ENCODE measurements around the gene NFIA. TPM values are rescaled to one million over a fixed set of nuclear protein-coding genes. Genes with fewer than 3 reads are reported as not detected.

NFIA gene
- total and polyA plus RNA-seq, 9 of the 15 experiments (the other 6 are each of a cell fraction or from before 2014, with no cell fraction given) = 5.3 to 24.9 (median 9.8) TPM

DNA sequence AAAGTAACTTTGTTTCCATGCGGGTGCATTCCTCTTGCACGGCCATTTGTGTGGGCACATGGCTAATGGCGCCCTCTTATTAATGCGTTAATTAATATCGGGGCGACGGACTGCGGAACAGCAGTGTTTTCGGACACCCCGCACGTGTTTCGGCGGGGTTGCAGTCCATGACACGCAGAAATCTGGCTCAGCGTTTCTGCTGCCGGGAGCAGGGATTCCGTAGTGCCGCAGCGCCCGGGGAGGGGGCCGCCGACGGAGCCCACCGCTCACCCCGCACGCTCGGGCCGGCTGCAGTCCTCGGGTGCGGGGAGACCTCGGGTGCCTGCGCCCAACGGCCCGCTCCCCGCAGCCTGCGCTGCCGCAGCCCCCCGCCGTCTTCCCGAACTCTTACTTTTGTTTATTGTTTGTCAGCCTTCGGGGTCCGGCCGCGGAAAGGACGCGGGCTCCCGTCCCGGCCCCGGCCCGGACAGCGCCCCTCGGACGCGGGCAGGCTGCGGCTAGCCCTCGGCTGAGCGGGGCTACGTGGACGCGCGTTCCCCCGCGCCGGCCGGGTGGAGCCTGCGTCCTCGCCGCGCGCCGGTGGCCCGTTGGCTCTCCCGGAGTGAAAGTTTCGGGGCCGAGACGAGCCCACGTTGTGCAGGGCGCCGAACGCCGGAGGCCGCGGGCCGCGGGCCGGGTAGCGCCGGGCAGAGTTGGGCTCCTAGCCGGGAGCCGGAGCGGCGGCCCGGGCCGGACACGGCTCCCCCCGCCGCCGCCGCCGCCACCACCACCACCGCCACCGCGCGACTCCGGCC lies 849 bp downstream of the NFIA start (continued):
- TF ChIP-seq, protein P1, sequence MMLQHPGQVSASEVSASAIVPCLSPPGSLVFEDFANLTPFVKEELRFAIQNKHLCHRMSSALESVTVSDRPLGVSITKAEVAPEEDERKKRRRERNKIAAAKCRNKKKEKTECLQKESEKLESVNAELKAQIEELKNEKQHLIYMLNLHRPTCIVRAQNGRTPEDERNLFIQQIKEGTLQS (IDR thresholded peaks at IDR 0.05) = no peak
- TF ChIP-seq, protein P1 (CRISPR knock-in tag; conservative IDR thresholded peaks at IDR 0.05) = no peak
- TF ChIP-seq HIVEP1 (CRISPR knock-in tag; IDR thresholded peaks at IDR 0.05) (no peak), CBX3 (IDR thresholded peaks at IDR 0.05; ENCODE audit: borderline replicate concordance in 1 of 2, low read length in 2 of 2) (no peak), POLR2AphosphoS2 (IDR thresholded peaks at IDR 0.05; ENCODE audit: low read length) (no peak), ZNF551 (CRISPR knock-in tag; IDR thresholded peaks at IDR 0.05) (no peak), ELF2 (CRISPR knock-in tag; IDR thresholded peaks at IDR 0.05) (no peak), RBFOX2 (IDR thresholded peaks at IDR 0.05; ENCODE audit: low read depth, low read length) (peak; percentile 80), ELF1 (tag; IDR thresholded peaks at IDR 0.05) (no peak), HNRNPH1 (optimal IDR thresholded peaks at IDR 0.05; ENCODE audit: low read depth, low read length) (no peak), ZBED1 (IDR thresholded peaks at IDR 0.05) (no peak), BRD4 (IDR thresholded peaks at IDR 0.05) (no peak), COPS2 (conservative IDR thresholded peaks at IDR 0.05) (no peak), RBM17 (IDR thresholded peaks at IDR 0.05; ENCODE audit: borderline replicate concordance, low read depth, low read length) (no peak)
- TF ChIP-seq, protein P2, sequence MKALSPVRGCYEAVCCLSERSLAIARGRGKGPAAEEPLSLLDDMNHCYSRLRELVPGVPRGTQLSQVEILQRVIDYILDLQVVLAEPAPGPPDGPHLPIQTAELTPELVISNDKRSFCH (CRISPR knock-in tag; IDR thresholded peaks at IDR 0.05) = no peak
- TF ChIP-seq, protein P2 (tag; IDR thresholded peaks at IDR 0.05) = no peak
- TF ChIP-seq, protein P3, sequence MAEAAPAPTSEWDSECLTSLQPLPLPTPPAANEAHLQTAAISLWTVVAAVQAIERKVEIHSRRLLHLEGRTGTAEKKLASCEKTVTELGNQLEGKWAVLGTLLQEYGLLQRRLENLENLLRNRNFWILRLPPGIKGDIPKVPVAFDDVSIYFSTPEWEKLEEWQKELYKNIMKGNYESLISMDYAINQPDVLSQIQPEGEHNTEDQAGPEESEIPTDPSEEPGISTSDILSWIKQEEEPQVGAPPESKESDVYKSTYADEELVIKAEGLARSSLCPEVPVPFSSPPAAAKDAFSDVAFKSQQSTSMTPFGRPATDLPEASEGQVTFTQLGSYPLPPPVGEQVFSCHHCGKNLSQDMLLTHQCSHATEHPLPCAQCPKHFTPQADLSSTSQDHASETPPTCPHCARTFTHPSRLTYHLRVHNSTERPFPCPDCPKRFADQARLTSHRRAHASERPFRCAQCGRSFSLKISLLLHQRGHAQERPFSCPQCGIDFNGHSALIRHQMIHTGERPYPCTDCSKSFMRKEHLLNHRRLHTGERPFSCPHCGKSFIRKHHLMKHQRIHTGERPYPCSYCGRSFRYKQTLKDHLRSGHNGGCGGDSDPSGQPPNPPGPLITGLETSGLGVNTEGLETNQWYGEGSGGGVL (CRISPR knock-in tag; IDR thresholded peaks at IDR 0.05) = no peak
- TF ChIP-seq, protein P4, sequence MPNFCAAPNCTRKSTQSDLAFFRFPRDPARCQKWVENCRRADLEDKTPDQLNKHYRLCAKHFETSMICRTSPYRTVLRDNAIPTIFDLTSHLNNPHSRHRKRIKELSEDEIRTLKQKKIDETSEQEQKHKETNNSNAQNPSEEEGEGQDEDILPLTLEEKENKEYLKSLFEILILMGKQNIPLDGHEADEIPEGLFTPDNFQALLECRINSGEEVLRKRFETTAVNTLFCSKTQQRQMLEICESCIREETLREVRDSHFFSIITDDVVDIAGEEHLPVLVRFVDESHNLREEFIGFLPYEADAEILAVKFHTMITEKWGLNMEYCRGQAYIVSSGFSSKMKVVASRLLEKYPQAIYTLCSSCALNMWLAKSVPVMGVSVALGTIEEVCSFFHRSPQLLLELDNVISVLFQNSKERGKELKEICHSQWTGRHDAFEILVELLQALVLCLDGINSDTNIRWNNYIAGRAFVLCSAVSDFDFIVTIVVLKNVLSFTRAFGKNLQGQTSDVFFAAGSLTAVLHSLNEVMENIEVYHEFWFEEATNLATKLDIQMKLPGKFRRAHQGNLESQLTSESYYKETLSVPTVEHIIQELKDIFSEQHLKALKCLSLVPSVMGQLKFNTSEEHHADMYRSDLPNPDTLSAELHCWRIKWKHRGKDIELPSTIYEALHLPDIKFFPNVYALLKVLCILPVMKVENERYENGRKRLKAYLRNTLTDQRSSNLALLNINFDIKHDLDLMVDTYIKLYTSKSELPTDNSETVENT (CRISPR knock-in tag; IDR thresholded peaks at IDR 0.05) = no peak
- TF ChIP-seq, protein P5, sequence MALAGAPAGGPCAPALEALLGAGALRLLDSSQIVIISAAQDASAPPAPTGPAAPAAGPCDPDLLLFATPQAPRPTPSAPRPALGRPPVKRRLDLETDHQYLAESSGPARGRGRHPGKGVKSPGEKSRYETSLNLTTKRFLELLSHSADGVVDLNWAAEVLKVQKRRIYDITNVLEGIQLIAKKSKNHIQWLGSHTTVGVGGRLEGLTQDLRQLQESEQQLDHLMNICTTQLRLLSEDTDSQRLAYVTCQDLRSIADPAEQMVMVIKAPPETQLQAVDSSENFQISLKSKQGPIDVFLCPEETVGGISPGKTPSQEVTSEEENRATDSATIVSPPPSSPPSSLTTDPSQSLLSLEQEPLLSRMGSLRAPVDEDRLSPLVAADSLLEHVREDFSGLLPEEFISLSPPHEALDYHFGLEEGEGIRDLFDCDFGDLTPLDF (CRISPR knock-in tag; IDR thresholded peaks at IDR 0.05) = no peak
- TF ChIP-seq, protein P6, sequence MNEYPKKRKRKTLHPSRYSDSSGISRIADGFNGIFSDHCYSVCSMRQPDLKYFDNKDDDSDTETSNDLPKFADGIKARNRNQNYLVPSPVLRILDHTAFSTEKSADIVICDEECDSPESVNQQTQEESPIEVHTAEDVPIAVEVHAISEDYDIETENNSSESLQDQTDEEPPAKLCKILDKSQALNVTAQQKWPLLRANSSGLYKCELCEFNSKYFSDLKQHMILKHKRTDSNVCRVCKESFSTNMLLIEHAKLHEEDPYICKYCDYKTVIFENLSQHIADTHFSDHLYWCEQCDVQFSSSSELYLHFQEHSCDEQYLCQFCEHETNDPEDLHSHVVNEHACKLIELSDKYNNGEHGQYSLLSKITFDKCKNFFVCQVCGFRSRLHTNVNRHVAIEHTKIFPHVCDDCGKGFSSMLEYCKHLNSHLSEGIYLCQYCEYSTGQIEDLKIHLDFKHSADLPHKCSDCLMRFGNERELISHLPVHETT (CRISPR knock-in tag; conservative IDR thresholded peaks at IDR 0.05 in 1 of 2, IDR thresholded peaks at IDR 0.05 in 1 of 2) = peak in 1 of 2 experiments; percentile 61; a peak in 1 of 4 replicates
